Medulla oblongata (tissue), 1 donor: ENCODE data around the gene TMEM59L.
A peak's percentile ranks its signal among the peaks of the same experiment; 100 is the strongest.
"Not testable (repeated sequence)": the region's sequence is repeated elsewhere in the genome, so short reads cannot be mapped to it uniquely, and the experiment has no call there.

Experiments
- DNase-seq: peaks from one replicate; pipeline ENCODE4 v3.0.0-alpha.2; 2015; ENCODE audit errors: extremely low spot score

TMEM59L gene

GRCh38 chr19:18612772-18613588, at the start of gene TMEM59L:
TMEM59L (plus strand) TSS chr19:18612870; CDS start chr19:18612959, 89 bp downstream.
- DNase-seq = no peak

DNA sequence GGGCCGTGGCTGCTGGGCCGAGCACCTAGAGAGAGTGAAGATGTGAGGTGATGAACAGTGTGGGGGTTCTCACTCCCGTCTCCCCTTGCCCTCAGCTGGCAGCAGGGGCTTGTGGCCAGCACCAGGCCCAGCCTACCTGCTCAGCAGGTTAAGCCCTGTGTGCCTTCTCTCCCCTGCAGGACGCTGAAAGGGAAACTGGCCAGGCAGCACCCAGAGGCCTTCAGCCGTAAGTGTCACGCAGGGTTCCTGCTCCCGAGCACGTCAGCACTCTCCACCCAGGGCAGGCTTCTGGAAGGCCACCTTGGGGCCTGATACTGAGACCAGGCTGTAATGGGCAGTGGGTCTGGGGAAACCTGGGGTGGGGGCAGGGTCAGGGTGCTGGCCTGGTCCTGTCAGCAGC, 45.7 kb upstream of the TMEM59L start:
- no peak for DNase-seq

- no peak for DNase-seq
Observed at GRCh38 chr19:18568367-18568766, 44.3 kb upstream of the TMEM59L start.

- DNase-seq = peak; percentile 97
Observed at GRCh38 chr19:18571564-18572344, 40.9 kb upstream of the TMEM59L start, which contains the start of gene UBA52. UBA52 (plus strand) TSS chr19:18571857; CDS start chr19:18573301, 1,444 bp downstream.

DNA sequence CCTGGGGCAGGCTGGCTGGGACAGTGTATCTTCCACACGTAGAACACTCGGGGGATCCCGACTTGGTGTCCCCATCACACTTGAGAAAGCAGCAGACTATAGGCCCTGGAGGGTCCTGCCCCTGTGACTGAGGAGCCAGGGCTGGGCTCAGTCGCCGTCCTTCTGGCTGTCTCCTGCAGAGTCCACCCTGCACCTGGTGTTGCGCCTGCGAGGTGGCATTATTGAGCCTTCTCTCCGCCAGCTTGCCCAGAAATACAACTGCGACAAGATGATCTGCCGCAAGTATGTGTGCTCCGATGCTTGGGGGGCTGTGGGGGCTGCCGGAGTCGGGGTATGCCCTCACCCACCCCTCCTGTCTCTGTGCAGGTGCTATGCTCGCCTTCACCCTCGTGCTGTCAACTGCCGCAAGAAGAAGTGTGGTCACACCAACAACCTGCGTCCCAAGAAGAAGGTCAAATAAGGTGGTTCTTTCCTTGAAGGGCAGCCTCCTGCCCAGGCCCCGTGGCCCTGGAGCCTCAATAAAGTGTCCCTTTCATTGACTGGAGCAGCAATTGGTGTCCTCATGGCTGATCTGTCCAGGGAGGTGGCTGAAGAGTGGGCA, 37.9 kb upstream of the TMEM59L start:
- DNase-seq = no peak

DNA sequence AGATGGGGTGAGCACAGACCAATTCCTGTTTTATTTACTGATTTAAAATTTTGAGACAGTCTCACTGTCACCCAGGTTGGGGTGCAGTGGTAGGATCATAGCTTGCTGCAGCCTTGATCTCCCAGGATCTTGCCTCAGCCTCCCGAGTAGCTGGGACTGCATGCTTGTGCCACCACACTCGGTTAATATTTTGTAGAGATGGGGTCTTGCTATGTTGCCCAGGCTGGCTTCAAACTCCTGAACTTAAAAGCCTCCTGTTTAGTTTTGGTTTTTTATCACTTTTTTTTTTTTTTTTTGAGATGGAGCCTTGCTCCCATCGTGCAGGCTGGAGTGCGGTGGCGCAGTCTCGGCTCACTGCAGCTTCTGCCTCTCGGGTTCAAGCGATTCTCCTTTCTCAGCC, 36.3 kb upstream of the TMEM59L start:
- DNase-seq = no peak

DNA sequence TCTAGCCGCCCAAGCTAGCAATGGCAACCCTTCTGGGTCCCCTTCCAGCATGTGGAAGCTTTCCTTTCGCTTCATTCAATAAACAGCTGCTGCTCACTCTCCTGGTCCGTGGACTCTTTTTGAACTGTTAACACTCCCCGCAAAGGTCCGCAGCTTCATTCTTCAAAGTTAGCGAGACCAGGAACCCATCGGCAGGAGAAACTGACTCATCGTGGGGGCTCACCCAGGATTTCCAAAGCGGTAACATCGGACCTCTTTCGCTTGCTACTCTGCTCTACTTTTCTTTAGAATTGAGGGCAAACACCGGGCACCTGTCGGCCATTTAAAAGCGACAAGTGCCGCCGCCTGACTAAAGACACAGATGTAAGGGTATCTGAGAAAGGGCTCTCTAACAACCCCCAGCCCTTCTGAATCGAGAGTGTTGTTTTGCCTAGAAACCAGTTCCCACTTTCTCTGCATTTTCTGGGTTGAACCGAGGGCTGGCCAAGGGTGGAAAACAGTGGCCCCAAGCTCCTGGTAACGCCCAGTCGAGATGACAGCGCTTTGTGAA, 35.2 kb upstream of the TMEM59L start:
- no peak for DNase-seq

GRCh38 chr19:18580311-18580710, 32.4 kb upstream of the TMEM59L start:
- no peak for DNase-seq

DNA sequence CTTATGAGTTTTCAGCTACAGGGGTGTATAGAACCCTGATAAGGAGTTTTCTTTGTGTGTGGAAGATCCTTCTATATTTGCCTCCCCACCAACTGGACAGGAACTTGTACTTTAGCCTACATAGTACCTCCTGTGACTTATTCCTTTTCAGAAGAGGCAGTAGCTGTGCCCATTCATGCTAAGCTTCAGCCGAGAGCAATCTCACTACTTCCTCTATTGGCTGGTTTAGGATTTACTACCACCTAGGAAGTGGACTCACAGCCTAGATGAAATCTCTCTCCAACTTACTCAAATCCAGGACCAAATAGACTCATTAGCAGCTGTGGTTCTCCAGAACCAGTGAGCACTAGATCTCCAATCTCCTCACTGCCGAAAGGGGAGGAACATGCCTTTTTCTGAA, 26.4 kb upstream of the TMEM59L start:
- peak; percentile 43 for DNase-seq

DNA sequence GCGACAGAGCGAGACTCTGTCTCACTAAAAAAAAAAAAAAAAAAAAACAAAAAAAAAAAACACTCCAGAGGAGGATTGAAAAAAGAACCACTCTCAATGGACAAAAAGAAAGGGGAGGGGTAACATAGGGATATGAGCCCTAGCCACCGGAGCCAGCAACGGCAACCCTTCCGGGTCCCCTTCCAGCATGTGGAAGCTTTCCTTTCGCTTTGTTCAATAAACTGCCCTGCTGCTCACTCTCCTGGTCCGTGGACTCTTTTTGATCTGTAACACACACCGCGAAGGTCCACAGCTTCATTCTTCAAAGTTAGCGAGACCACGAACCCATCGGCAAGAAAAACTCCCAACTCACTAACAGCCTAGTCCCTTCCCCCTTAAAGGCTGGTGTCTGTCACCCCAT, 25.1 kb upstream of the TMEM59L start:
- no peak for DNase-seq

DNA sequence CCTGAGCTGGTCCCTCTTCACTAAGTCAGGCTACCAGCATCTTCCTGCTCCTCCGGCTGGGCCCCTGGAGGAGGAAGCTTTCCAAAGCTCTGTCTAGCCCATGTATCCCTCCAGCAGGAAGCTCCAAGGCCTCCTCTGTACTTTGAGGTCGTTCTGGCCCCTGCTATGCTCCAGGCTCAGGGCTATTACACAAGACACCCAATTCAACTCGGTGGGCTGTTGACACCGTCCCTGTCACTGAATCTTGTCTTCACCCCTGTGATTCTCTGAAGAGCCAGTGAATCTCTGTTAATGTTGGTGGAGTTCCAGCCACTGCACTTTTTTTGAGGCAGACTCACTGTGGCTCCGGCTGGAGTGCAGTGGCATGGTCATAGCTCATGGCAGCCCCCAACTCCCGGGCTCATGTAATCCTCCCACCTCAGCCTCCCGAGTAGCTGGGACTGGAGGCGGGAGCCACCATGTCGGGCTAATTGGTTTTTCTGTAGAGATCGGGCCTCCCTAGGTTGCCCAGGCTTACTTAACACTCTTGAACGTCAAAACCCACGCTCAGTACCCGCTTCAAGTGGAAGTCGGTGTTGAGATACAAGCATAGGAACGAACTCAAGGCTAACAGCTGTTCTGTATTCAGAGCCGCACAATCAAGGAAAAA, 24.6 kb upstream of the TMEM59L start:
- DNase-seq = no peak

DNA sequence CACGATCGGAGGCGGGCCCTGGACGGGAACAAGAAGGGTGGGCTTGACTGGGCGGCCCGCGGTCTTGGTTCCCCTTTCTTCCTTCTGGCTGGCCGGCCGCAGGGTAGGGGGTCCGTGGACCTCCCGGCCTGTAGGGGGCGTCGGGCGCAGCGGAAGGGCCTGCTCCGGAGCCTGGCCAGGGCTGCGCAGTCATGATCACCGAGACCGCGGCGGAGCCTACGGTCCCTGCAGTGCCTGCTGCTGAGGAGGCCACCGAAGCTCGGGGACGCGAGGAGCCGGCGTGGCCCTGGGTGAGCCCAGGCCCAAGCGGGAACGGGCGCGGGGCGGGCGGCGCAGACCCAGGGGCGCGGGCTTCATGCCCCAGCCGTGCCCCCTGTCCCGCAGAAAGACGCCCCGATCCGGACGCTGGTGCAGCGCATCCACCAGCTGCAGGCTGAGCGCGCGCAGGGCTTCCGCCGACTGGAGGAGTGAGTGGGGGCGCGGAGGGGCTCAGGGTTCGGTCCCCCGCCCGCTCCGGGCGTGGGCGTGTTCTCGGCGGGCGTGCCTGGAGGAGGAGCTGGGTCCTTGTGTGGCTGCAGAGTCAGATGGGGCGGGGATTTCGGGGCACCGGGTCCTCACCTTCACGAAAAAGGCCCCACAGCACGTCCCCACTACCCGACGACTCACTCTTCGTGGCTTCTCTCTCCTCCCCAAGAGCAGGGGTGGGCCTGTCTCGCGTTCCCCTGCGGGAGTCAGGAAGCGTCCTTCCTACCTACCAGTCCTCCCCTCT, 23.9 kb upstream of the TMEM59L start, which contains the start of gene REX1BD:
REX1BD (plus strand) TSS at position 188 of the 769 bp plus-strand sequence; CDS start at position 192, 4 bp downstream.
- DNase-seq = peak; percentile 81

GRCh38 chr19:18589380-18590272, 23.0 kb upstream of the TMEM59L start:
- peak; percentile 36 for DNase-seq

- peak; percentile 81 for DNase-seq
Observed at GRCh38 chr19:18590273-18591272, 22.1 kb upstream of the TMEM59L start.

DNA sequence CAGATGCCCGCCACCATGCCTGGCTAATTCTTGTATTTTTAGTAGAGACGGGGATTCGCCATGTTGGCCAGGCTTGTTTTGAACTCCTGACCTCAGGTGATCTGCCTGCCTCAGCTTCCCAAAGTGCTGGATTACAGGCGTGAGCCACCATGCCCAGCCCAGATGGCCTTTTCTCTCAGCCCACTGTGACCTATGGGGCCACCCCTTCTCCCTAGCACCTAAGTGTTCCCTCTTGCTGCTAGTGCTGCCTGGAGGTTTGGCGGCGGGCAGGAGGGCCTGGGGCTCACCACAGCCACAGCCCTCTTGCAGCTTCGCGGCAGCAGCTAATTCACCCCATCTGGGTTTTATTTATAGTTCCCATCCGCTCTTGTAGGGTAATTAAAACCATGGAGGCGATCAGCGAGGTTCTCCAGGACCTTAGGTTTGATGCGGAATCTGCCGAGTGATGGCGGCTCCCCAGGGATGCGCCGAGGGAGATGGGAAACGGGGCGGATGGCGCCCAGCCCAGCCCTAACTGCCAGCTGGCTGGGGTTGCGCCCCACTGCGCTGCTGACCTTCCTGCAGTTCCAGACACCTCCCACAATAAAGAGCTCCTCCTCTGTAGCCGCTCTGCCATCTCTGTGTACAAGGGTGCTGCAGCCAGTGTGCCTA, 20.8 kb upstream of the TMEM59L start:
- no peak for DNase-seq

DNA sequence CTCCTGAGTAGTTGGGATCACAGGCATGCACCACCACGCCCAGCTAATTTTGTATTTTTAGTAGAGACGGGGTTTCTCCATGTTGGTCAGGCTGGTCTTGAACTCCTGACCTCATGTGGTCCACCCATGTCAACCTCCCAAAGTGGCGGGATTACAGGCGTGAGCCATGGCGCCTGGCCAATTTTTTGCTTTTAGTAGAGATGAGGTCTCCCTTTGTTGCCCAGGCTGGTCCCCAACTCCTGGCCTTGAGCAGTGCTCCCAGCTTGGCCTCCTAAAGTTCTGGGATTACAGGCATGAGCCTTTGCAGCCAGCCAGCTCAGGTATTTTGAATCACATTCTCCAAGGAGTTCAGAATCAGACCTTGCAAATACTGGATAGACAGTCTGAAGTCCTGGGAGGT, 19.9 kb upstream of the TMEM59L start:
- not testable (repeated sequence) for DNase-seq

DNA sequence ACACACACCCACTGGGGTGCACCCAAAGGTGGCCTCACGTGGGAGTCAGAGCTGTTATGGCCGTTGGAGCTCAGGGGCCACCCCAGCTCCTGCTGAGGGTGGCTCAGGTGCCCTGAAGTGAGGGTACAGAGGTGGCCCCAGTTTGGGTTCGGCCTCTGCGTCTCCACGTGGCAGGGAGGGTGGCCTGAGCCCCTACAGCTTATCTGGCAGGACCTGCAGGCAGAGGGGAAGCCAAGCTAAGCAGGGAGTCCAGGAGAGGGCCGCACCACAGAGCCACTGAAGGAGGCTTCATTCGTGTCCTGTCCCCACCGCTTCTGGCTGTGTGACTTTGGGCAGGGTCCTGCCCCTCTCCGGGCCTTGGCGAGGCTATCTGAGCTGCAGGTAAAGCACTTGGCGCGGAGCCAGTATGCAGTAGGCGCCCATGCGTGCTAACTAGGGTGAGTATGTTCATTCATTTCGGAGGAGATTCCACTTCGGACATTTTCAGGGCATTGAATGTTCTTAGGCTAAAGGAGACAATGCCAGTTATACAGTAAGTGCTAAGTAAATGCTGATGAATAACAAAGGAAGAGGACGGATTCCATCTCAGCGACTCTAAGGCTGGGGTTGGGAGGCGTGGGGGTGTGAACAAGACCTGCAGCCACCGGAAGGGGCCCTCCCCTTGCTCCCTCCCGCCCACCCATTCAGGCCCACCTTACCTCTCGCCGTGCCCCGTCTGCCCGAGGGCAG, 19.1 kb upstream of the TMEM59L start:
- no peak for DNase-seq
